Activated CD8-positive, alpha-beta memory T cell treated with anti-CD3 and anti-CD28 coated beads for 36 hours (primary cell): ENCODE data around the gene SLC22A7. TPM values are rescaled to one million over a fixed set of nuclear protein-coding genes. Genes with fewer than 3 reads are reported as not detected.

ENCODE experiments used
- CTCF ChIA-PET: fragments of 350-600 bp; sonication (Branson Sonifier 250); formaldehyde crosslinking; loops from one replicate; lab custom pipeline; 2021; ENCODE audit warnings: antibody characterized with exemption; lab: Charles Lee
- POLR2A ChIA-PET: fragments of 350-600 bp; sonication (Branson Sonifier 250); formaldehyde crosslinking; loops from one replicate; lab custom pipeline; 2021; ENCODE audit warnings: antibody characterized with exemption; lab: Charles Lee
- total RNA-seq, 2 experiments: library from RNA; stranded (reverse); gene quantifications; one replicate each; pipeline ENCODE4 v1.2.3, GENCODE V29; 2021

The SLC22A7 gene
- total RNA-seq, 2 experiments from 2014 or later = not detected

DNA sequence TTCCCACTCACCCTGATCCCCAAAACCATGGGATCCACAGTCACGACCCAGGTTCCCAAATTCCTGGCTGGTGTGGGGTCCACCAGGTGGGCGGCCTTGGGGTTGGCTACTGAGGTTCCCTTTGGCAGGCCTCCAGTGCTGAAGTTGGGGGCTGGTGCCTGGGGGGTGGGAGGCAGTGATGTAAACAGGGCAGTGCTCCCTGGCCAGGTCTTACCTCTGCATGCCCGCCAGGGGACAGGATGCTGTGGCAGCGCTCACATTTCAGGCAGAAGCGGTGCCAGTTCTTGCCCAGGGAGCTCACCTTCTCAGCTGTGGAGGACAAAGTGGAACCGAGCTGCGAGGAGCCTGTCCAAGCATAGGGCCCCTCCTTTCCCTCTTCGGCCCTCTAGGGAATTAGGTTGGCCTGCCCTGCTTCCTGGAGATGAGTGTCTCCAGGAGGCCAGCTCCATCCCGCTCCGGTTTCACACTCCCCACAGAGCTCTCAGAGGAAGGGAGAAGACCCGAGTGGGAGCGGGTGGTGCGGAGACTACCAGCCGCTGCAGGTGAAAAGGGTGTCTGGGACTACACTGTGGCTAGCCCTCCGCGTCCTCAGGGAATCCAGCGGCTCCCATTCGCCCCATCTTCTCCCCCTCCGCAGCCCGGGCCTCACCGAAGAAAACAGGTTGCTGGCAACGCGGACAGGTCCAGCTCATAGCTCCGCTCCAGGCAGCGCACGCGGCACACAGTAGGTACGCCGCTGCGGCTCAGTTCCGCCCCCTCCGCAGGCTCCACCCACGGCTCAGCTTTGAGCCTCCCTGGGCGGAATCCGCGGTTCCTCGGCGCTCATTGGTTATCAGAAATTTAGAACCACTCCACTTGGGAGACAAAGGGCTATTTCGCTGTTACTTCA lies 10.3 kb downstream of the SLC22A7 start, which contains the start of gene CRIP3:
Gene CRIP3 (minus strand): TSS at position 726 of the 889 bp plus-strand sequence. CDS start 34 bp downstream, at position 692.
- POLR2A ChIA-PET = interaction anchor here (0.7 to 1.3 kb wide), 2 partner anchors 30 to 79 kb away, joined by 3 to 4 read pairs; partner anchors contain the start of gene DNPH1
- CTCF ChIA-PET = interaction anchor here (0.9 to 1.7 kb wide), 7 partner anchors 9 to 198 kb away, joined by 3 to 5 read pairs (median 3); no protein-coding TSS in a partner anchor

DNA sequence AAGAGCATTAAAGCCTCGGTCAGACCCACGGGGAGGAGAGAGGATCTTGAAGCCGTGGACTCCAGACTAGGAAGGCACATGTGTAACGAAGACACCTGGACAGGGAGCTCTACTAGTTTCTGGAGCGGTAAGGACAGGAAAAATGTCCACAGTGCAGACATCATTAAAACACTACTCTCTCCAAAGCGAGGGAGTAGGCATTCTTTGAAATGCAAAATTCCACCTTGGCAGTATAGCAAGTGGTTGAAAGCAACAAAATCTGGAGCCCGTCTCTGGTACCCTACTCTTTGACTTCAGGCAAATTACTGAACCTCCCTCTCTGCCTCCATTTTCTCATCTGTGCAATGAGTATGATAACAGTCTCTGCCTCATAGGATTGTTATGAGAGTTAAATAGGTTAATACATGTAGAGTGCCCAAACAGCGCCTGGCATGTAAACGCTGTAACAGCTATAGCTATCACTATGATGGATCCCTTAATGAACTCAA lies 11.0 kb downstream of the SLC22A7 start:
- CTCF ChIA-PET = interaction anchor here (1.0 to 1.7 kb wide), 6 partner anchors 9 to 198 kb away, joined by 3 to 5 read pairs (median 3); no protein-coding TSS in a partner anchor
- POLR2A ChIA-PET = interaction anchor here (1.3 kb wide), 1 partner anchor 80 kb away, joined by 3 read pairs; the partner anchor contains the start of gene DNPH1

- POLR2A ChIA-PET = no interaction called here
- CTCF ChIA-PET = no interaction called here
Measured at GRCh38 chr6:43310134-43310533, 12.1 kb downstream of the SLC22A7 start.

DNA sequence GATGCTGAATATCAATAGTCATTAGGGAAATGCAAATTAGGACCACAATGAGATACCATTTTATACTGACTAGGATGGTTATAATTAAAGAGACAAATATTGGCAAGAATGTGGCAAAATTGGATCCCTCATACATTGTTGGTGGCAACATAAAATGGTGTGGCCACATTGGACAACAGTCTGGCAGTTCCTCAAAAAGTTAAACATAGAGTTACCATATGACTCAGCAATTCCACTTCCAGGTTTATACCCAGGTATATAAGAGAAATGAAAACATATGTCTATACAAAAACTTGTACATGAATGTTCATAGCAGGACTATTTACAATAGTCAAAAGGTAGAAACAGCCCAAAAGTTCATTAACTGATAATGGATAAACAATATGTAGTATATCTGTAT lies 12.6 kb downstream of the SLC22A7 start:
- CTCF ChIA-PET = no interaction called here
- POLR2A ChIA-PET = no interaction called here

- CTCF ChIA-PET = interaction anchor here (0.8 kb wide), 1 partner anchor 30 kb away, joined by 3 read pairs; no protein-coding TSS in a partner anchor
- POLR2A ChIA-PET = interaction anchor here (0.6 kb wide), 1 partner anchor 865 kb away, joined by 3 read pairs; no protein-coding TSS in a partner anchor
Measured at GRCh38 chr6:43311666-43312065, 13.6 kb downstream of the SLC22A7 start.

GRCh38 chr6:43313813-43314212 lies 15.8 kb downstream of the SLC22A7 start:
- ChIA-PET POLR2A (no interaction called here), CTCF (no interaction called here)

- ChIA-PET CTCF (no interaction called here), POLR2A (no interaction called here)
Measured at GRCh38 chr6:43318011-43318410, 20.0 kb downstream of the SLC22A7 start.

- CTCF ChIA-PET = no interaction called here
- POLR2A ChIA-PET = no interaction called here
Measured at GRCh38 chr6:43325876-43326275, 27.8 kb downstream of the SLC22A7 start.

GRCh38 chr6:43328528-43328927 lies 30.5 kb downstream of the SLC22A7 start:
- ChIA-PET CTCF (no interaction called here), POLR2A (no interaction called here)

DNA sequence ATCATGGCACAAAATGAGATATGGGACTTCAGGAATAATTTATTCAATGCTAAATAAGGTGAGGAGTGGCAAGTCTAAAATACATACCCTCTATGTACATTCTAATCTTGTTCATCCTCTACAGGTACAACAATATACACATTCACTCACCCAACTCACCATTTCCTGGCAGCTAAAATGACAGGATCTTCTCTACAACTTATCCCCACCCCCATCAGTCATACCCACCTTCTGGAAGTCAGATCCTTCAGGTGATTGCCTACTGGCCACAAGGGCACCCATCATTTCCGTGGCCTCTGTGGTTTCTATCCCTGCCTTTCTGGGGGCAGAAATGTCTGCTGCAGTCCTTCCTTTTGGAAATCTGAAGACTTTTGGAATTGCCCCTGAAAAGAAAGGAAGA lies 33.4 kb downstream of the SLC22A7 start:
- POLR2A ChIA-PET = no interaction called here
- CTCF ChIA-PET = no interaction called here

DNA sequence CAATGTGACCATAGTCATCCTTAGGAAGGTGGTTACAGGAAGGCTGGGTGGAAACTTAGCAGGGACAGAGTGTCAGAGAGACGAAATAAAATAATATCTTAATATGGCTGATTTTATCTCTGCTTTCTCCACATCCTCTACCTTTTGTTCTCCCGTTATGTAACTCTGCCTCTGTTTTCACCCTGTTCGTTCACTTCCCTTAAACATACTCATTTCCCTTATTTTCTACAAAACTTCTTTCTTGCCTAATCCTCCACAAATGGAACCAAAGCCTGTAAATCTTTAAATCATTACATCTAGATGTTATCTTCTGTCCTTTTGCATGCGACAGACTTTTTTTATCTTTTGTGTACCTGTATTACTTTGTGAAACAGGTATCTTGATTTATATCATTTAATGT lies 33.8 kb downstream of the SLC22A7 start:
- CTCF ChIA-PET = no interaction called here
- POLR2A ChIA-PET = no interaction called here

- POLR2A ChIA-PET = no interaction called here
Measured at GRCh38 chr6:43334466-43335095, 36.5 kb downstream of the SLC22A7 start.

DNA sequence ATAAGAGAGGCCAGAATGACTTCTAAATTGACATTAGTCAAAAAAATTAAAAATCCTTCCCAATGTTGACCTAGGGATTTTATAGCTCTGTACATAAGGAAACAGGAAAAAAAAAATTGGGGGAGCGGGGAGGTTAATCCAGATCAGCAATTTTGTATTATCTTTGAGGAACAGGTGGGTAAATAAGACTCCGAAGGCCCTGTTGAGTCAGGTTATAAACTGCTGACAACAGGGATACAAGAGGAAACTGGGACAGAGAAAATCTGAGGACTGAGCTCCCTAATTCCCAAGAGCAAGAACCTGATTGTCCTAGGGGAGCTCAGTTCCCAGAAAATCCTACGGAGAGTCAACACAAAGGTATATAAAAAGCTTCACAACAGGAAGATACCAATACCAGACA lies 37.4 kb downstream of the SLC22A7 start:
- POLR2A ChIA-PET = no interaction called here
- CTCF ChIA-PET = interaction anchor here (1.4 to 1.8 kb wide), 2 partner anchors 14 to 74 kb away, joined by 3 to 4 read pairs; no protein-coding TSS in a partner anchor

More at GRCh38 chr6:43334466-43335095, 36.5 kb downstream of the SLC22A7 start:
- CTCF ChIA-PET = interaction anchor here (1.4 to 1.8 kb wide), 2 partner anchors 15 to 73 kb away, joined by 3 to 4 read pairs; no protein-coding TSS in a partner anchor

DNA sequence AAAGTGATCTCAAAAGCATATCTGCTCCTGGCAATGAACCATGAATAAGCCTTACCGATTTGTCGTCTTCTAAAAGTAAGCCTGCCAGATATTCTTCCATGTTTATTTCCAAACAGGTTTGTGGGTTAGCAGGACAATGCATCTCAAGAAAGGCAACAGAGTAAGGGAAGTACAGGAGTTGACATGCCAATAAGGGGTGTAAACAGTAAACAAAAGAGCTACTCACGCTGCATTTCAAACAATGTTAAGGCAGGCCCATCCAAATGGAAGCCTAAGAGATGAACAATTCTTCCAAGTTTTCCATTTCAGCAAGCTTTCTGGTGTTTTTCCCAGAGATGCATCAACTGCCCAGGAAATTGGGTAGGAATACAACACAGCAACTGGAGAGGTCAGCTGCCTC lies 38.3 kb downstream of the SLC22A7 start:
- POLR2A ChIA-PET = no interaction called here
- CTCF ChIA-PET = no interaction called here

DNA sequence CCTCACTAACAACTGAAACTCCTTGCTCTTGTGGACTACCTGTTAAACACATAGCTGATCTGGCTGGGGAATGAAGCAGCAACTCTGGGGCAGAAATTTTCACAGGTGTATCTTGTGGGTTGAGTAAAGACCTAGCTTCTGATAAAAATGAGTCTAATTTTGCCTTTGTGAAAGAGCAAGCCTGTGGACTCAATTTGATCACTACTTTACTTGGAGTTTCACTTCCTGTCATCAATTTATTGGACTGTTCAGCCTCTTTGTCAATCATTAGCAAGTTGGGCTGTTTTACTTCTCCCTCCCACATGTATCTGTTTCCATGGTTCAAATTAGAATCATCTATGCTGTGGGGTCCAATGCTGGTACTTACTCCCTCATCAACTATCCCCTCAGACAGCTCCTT lies 40.2 kb downstream of the SLC22A7 start:
- CTCF ChIA-PET = interaction anchor here (0.6 kb wide), 1 partner anchor 218 kb away, joined by 3 read pairs; no protein-coding TSS in a partner anchor
- POLR2A ChIA-PET = interaction anchor here (0.9 kb wide), 2 partner anchors 30 to 92 kb away, joined by 3 to 4 read pairs; no protein-coding TSS in a partner anchor

- CTCF ChIA-PET = no interaction called here
- POLR2A ChIA-PET = no interaction called here
Measured at GRCh38 chr6:43339168-43339567, 41.1 kb downstream of the SLC22A7 start.

DNA sequence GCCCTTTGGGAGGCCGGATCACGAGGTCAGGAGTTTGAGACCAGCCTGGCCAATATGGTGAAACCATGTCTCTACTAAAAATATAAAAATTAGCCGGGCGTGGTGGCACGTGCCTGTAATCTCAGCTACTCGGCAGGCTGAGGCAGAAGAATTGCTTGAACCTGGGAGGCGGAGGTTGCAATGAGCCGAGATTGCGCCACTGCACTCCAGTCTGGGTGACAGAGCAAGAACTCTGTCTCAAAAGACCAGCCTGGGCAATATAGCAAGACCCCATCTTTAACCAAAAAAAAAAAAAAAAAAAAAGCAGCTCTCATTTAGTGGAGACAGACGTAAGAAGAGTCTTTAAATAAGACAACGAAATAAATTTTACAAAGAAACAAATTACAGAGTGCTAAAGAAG lies 48.2 kb downstream of the SLC22A7 start:
- ChIA-PET POLR2A (interaction anchor here (0.7 kb wide), 1 partner anchor 54 kb away, joined by 7 read pairs; no protein-coding TSS in a partner anchor), CTCF (interaction anchor here (0.6 kb wide), 1 partner anchor 117 kb away, joined by 3 read pairs; the partner anchor contains the start of gene DNPH1)

DNA sequence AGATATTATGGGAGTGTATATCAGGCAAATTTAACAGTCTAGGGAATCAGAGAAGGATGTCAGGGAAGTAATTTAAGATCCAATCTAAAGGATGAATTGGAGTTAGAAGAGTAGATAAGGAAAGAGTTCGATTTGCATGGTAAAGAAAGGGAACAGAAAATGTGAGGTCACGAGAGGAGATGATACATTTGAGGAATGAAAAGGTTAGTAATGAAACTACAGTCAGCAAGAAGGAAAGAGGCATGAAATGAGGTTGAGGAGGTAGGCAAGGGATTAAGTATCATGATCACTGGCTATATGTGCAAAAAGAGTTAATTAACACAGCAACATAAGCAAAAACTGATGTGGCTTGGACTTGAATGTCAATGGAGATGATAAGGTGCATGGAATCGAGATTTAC lies 49.0 kb downstream of the SLC22A7 start:
- ChIA-PET CTCF (interaction anchor here (0.6 kb wide), 1 partner anchor 118 kb away, joined by 3 read pairs; the partner anchor contains the start of gene DNPH1), POLR2A (no interaction called here)

DNA sequence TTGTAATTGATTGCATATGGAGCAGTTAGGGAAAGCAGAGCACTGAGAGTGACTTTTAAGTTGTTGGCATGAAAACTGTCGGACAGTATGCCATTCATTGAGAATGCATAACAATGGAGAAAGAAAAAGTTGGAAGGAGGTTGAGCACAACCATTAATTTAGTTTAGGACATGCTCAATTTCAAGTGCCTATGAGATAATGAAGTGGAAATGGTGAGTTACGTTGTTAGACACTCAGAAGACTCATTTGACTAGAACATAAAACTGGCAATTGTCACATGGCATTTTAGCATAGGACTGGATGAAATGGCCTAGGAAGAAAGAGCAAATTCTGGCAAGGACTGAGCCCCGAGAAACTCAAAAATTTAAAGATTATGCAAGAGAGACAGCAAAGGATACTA lies 49.4 kb downstream of the SLC22A7 start:
- ChIA-PET POLR2A (no interaction called here), CTCF (no interaction called here)
